Hematopoietic multipotent progenitor cell (in vitro differentiated cells): ENCODE data around the gene TESK1. TPM values are rescaled to one million over a fixed set of nuclear protein-coding genes. Genes with fewer than 3 reads are reported as not detected.

ENCODE experiments used
- small RNA-seq: library from RNA; depleted of rRNA; stranded (forward); fragments of <200 nt; gene quantifications from one replicate; pipeline ENCODE3, GENCODE V24; 2012
- total RNA-seq: library from RNA; depleted of rRNA; stranded (reverse); fragments of >200 nt; gene quantifications from one replicate; pipeline ENCODE4 v1.2.3, GENCODE V29; 2012

The TESK1 gene
- total RNA-seq, 1 donor, result 13.2 TPM

Small RNA genes lying within 50 kb of the gene (small RNA-seq; reads per million reads assigned to genes)
- 0.20 reads per million for gene MIR4667
- gene RMRP, result not detected
- gene RPS29P17, result not detected

Other genes with a start within 250 kb of the TESK1 start
- 17.8 TPM for gene RUSC2, start 115.2 kb upstream of the TESK1 start, total RNA-seq
- gene CD72, start 13.2 kb downstream of the TESK1 start, total RNA-seq, result 6.7 TPM
- gene SIT1, start 45.7 kb downstream of the TESK1 start, total RNA-seq, result 0.54 TPM
- 38,740 TPM for gene RMRP, start 52.8 kb downstream of the TESK1 start, total RNA-seq
- 5.7 TPM for gene CCDC107, start 53.0 kb downstream of the TESK1 start, total RNA-seq
- gene ARHGEF39, start 59.9 kb downstream of the TESK1 start, total RNA-seq, result 1.3 TPM
- 0.81 TPM for gene CA9, start 68.7 kb downstream of the TESK1 start, total RNA-seq
- 5.7 TPM for gene TPM2, start 84.7 kb downstream of the TESK1 start, total RNA-seq
- gene TLN1, start 126.9 kb downstream of the TESK1 start, total RNA-seq, result 414 TPM
- 25.0 TPM for gene CREB3, start 127.4 kb downstream of the TESK1 start, total RNA-seq
- 41.5 TPM for gene GBA2, start 144.0 kb downstream of the TESK1 start, total RNA-seq
- 16.7 TPM for gene RGP1, start 144.0 kb downstream of the TESK1 start, total RNA-seq
- 2.4 TPM for gene MSMP, start 149.0 kb downstream of the TESK1 start, total RNA-seq
- gene NPR2, start 186.3 kb downstream of the TESK1 start, total RNA-seq, result 1.6 TPM
- 3.2 TPM for gene SPAG8, start 207.0 kb downstream of the TESK1 start, total RNA-seq
- 22.6 TPM for gene HINT2, start 209.8 kb downstream of the TESK1 start, total RNA-seq
- gene FAM221B, start 223.5 kb downstream of the TESK1 start, total RNA-seq, result not detected
- 1.1 TPM for gene TMEM8B, start 224.0 kb downstream of the TESK1 start, total RNA-seq